DND-41 (cell line): ENCODE measurements around the gene MTHFR.

Experiments
- ATAC-seq: fragments of 200-7000 bp; cut with Tn5 transposase; 3 replicates; pipeline ENCODE4 v1.9.1; 2021; ENCODE audit warnings: low read depth; ENCODE audit not compliant: insufficient read depth
- DNase-seq: peaks from one replicate; pipeline ENCODE4 v3.0.0-alpha.2; 2020
- H2AFZ ChIP-seq: 2 replicates; pipeline ENCODE4 v1.6.0; 2012; ENCODE audit warnings: low read depth, low read length
- H3K27ac ChIP-seq: 2 replicates; pipeline ENCODE4 v1.5.1; 2012; ENCODE audit warnings: low read length, inconsistent platforms
- H3K27me3 ChIP-seq: fragments of 200-600 bp; sonication (generic); 2 replicates; pipeline ENCODE4 v1.6.0; 2012; ENCODE audit warnings: low read length, mild to moderate bottlenecking, inconsistent platforms; ENCODE audit not compliant: insufficient read depth, poor library complexity
- H3K36me3 ChIP-seq: 2 replicates; pipeline ENCODE4 v1.5.1; 2012; ENCODE audit warnings: low read length, inconsistent platforms; ENCODE audit not compliant: insufficient read depth
- H3K4me1 ChIP-seq: 2 replicates; pipeline ENCODE4 v1.5.1; 2012; ENCODE audit warnings: mild to moderate bottlenecking, low read length; ENCODE audit not compliant: insufficient read depth
- H3K4me2 ChIP-seq: 2 replicates; pipeline ENCODE4 v1.6.0; 2012; ENCODE audit warnings: mild to moderate bottlenecking, moderate library complexity, low read length, inconsistent platforms; ENCODE audit not compliant: insufficient read depth
- H3K4me3 ChIP-seq, 2 experiments: fragments of 200-600 bp in 1 of 2; shearing (Covaris generic) in 1 of 2; 2 replicates each; pipeline ENCODE4 v1.5.1; 2012 to 2016; ENCODE audit warnings: inconsistent platforms in 2 of 2, low read length in 2 of 2, mild to moderate bottlenecking in 2 of 2, low read depth in 1 of 2, moderate library complexity in 1 of 2
- H3K79me2 ChIP-seq: 2 replicates; pipeline ENCODE4 v1.6.0; 2012; ENCODE audit warnings: low read length, inconsistent platforms; ENCODE audit not compliant: insufficient read depth
- H3K9ac ChIP-seq: 2 replicates; pipeline ENCODE4 v1.6.0; 2012; ENCODE audit warnings: low read depth, mild to moderate bottlenecking, inconsistent platforms, low read length, moderate library complexity
- H3K9me3 ChIP-seq: 2 replicates; pipeline ENCODE4 v1.5.1; 2012; ENCODE audit warnings: low read length, moderate library complexity, mild to moderate bottlenecking, inconsistent platforms; ENCODE audit not compliant: insufficient read depth, severe bottlenecking
- H4K20me1 ChIP-seq: 2 replicates; pipeline ENCODE4 v1.6.0; 2012; ENCODE audit warnings: low read length; ENCODE audit not compliant: insufficient read depth
- CTCF ChIP-seq: IDR thresholded peaks from 2 replicates; pipeline ENCODE4 v1.5.1; 2012; ENCODE audit warnings: borderline replicate concordance, low read length, moderate library complexity, mild to moderate bottlenecking; ENCODE audit not compliant: poor library complexity, severe bottlenecking; ENCODE audit errors: extremely low read depth
- EZH2 ChIP-seq: IDR thresholded peaks from 3 replicates; pipeline ENCODE4 v1.6.1; 2012; ENCODE audit warnings: borderline replicate concordance, low read depth, mild to moderate bottlenecking, moderate library complexity, low read length, inconsistent platforms; ENCODE audit not compliant: severe bottlenecking

The MTHFR gene

GRCh38 chr1:11817192-11817591 is 11.4 kb upstream of the MTHFR start:
- TF ChIP-seq EZH2 = no peak
- TF ChIP-seq CTCF = no peak
- Histone ChIP-seq H4K20me1 (peaks cover 16% of the 10 kb centered on the region; the same call in 1 of the 2 replicates), H3K4me2 (no peak overlapping the region), H3K36me3 (peaks cover 74% of the 10 kb centered on the region), H3K27me3 (no peaks in the 10 kb centered on the region), H2AFZ (no peak overlapping the region), H3K4me3 (no peak overlapping the region), H3K27ac (no peak overlapping the region), H3K9ac (no peak overlapping the region), H3K79me2 (peaks cover 24% of the 10 kb centered on the region), H3K9me3 (no peaks in the 10 kb centered on the region), H3K4me1 (no peaks in the 10 kb centered on the region)
- DNase-seq (no peak), ATAC-seq (no peak)

GRCh38 chr1:11813021-11813420 is 7.3 kb upstream of the MTHFR start:
- Histone ChIP-seq H3K27me3 (no peaks in the 10 kb centered on the region), H3K9me3 (no peaks in the 10 kb centered on the region), H2AFZ (no peak overlapping the region), H3K4me1 (peaks cover 28% of the 10 kb centered on the region), H3K4me2 (no peak overlapping the region), H3K36me3 (peaks cover 77% of the 10 kb centered on the region), H3K4me3 (no peak overlapping the region), H4K20me1 (peaks cover 40% of the 10 kb centered on the region), H3K9ac (no peak overlapping the region), H3K79me2 (peaks cover 62% of the 10 kb centered on the region), H3K27ac (no peak overlapping the region; the same call in 1 of the 2 replicates)
- DNase-seq = no peak
- no peak for ATAC-seq
- no peak for TF ChIP-seq CTCF
- TF ChIP-seq EZH2 = no peak

GRCh38 chr1:11807133-11807532 is 1.4 kb upstream of the MTHFR start:
- H3K4me1 ChIP-seq = peaks cover 67% of the 10 kb centered on the region
- no peak overlapping the region for H2AFZ ChIP-seq
- peak overlapping the region; percentile 94 for H3K4me2 ChIP-seq
- TF ChIP-seq EZH2 = no peak
- DNase-seq (no peak), ATAC-seq (no peak)
- H3K9ac ChIP-seq = peak overlapping the region; percentile 78
- peaks cover 29% of the 10 kb centered on the region for H4K20me1 ChIP-seq
- peak overlapping the region; percentile 49 to 91 for H3K4me3 ChIP-seq
- H3K79me2 ChIP-seq = peaks cover 66% of the 10 kb centered on the region
- H3K27me3 ChIP-seq = no peaks in the 10 kb centered on the region
- peak overlapping the region; percentile 83 for H3K27ac ChIP-seq
- H3K9me3 ChIP-seq = no peaks in the 10 kb centered on the region
- H3K36me3 ChIP-seq = peaks cover 51% of the 10 kb centered on the region

GRCh38 chr1:11806307-11806936 is 658 bp upstream of the MTHFR start:
- no peaks in the 10 kb centered on the region for H3K9me3 ChIP-seq
- H4K20me1 ChIP-seq = peaks cover 22% of the 10 kb centered on the region
- peaks cover 48% of the 10 kb centered on the region for H3K36me3 ChIP-seq
- peaks cover 67% of the 10 kb centered on the region for H3K4me1 ChIP-seq
- TF ChIP-seq CTCF (no peak), EZH2 (no peak)
- H3K9ac ChIP-seq = peak overlapping the region; percentile 78
- peak overlapping the region; percentile 83 for H3K27ac ChIP-seq
- H2AFZ ChIP-seq = peak overlapping the region; percentile 83
- H3K4me2 ChIP-seq = peak overlapping the region; percentile 94
- DNase-seq (no peak), ATAC-seq (peak; percentile 64)
- H3K27me3 ChIP-seq = no peaks in the 10 kb centered on the region
- H3K79me2 ChIP-seq = peaks cover 60% of the 10 kb centered on the region
- peak overlapping the region; percentile 49 to 91 for H3K4me3 ChIP-seq
